Stimulated activated CD4-positive, alpha-beta T cell treated with anti-CD3 and anti-CD28 coated beads, Interleukin-2, amount 100 ng/mL, for 48 hours (primary cell): ENCODE measurements around the gene MIGA2.

ENCODE experiments used
- DNase-seq, 2 donors: peaks; one replicate each; pipeline ENCODE4 v3.0.0-alpha.2; 2020

Gene MIGA2

DNA sequence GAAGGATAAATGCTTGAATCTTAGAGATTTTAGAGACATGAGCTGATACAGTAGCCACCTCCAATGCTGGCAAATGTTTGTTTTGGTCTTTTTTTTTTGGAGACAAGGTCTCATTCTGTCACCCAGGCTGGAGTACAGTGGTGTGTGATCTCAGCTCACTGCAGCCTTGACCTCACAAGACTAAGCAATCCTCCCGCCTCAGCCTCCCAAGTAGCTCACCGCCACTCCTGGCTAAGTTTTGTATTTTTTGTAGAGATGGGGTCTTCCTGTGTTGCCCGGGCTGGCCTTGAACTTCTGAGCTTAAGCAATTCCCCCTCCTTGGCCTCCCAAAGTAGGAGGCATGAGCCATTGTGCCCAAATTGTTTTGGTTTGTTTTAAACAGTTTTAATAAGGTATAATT lies 37.7 kb downstream of the MIGA2 start:
- no peak for DNase-seq

DNA sequence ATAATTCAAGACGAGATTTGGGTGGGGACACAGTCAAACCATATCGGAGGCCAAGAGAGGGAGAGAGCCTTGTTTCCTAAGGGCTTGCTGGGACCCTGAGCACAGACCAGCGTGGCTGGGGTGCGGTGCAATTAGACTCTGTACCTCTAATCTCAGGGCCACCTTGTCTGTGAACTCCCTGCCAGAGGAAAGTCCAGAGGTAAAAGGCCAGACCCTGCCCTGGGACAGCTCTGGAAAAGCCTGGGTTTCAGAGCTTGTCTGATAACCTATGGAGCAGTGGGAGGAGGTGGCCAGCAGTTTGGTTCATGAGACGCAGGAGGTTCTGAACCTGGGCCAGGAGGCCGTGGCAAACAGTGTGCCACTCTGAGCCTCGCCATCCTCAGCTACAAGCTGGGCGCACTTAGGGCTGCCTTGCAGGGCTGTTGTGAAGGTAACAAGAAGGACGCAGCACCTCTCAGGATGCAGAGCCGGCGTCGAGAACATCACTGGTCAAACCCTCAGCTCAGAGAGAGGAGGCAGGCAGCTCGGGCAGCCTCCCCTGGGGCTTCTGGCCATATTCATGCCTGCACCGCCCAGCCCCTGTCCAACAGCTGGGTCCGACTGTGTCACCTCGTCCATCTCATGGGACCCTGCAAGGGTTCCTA lies 39.7 kb downstream of the MIGA2 start:
- no peak for DNase-seq

DNA sequence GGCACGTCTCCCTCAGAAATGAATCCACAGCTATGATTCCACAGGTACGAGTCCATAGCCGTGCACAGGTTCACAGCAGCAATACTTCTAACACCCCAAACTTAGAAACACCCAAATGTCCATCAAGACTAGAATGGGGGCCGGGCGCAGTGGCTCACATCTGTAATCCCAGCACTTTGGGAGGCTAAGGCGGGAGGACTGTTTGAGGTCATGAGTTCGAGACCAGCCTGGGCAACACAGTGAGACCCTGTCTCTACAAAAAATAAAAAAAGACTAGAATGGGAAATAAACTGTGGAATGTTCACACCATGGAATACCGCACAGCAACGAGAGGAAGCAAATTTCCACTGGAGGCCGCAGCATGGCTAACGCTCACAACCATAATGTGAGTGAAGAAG lies 40.2 kb downstream of the MIGA2 start:
- DNase-seq: no peak

DNA sequence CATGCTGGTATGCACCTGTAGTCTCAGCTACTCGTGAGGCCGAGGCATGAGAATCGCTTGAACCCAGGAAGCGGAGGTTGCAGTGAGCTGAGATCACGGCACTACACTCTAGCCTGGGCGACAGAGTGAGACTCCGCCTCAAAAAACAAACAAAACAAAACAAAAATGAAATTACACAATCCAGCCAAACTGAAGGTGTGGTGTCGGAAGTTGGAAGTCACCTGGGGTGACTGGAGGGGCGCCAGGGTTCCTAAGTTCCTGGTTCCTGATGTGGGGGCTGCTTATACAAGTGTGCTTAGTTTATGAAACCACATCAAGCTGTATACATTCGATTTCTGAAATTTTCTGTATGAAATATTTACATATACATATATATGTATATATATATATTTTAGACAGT lies 40.8 kb downstream of the MIGA2 start:
- DNase-seq: no peak

DNA sequence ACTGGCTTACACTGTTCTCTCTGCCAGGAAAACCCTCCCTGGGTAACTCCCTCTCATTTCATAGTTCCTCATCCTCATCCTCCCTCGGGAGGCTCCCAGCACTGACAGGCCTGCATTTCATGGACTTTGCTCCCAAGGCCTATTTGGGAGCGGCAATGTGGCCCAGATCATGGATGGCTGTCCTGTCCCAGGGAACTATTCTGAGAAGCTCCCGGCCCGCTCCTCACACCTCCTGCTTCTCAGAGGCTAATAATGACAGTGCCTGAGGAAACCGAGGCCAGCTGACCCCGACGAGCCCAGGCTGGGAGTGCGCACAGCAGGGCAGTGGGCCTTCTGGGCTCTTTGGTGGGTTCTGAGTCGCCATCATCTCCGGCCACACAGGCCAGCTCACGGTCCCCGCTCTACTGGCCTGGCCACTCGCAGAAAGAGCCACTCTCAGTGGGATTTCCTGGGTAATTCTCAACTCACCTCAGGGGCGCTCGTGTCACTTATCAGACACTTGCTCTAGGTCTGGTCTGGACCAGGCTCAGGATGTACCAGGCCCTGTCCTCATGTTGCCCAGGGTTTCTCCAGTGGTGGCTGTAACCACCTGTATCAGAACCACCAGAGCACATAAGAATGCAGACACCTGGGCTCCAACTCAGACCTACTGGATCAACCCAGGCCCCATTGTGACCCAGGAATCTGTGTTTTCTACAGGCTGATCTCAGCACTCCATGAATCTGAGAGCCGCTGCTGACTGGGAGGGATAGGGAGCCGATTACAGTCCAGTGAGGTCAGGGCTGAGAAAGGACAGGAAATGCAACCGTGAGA lies 42.5 kb downstream of the MIGA2 start:
- DNase-seq: no peak

GRCh38 chr9:129079829-129080228 lies 43.4 kb downstream of the MIGA2 start:
- DNase-seq: no peak

GRCh38 chr9:129080298-129080600 lies 43.8 kb downstream of the MIGA2 start:
- DNase-seq: no peak

- DNase-seq: peak; percentile 97
Observed at GRCh38 chr9:129080601-129081387, 44.4 kb downstream of the MIGA2 start, which contains the start of gene DOLPP1. TSS of gene DOLPP1 (plus strand) at chr9:129081111. CDS start at chr9:129081132, 21 bp downstream.

- peak in 1 of 2 donors; percentile 11 for DNase-seq
Observed at GRCh38 chr9:129081388-129081904, 45.0 kb downstream of the MIGA2 start.

- no peak for DNase-seq
Observed at GRCh38 chr9:129084087-129084486, 47.7 kb downstream of the MIGA2 start.

GRCh38 chr9:129089246-129089645 lies 52.8 kb downstream of the MIGA2 start:
- no peak for DNase-seq

DNA sequence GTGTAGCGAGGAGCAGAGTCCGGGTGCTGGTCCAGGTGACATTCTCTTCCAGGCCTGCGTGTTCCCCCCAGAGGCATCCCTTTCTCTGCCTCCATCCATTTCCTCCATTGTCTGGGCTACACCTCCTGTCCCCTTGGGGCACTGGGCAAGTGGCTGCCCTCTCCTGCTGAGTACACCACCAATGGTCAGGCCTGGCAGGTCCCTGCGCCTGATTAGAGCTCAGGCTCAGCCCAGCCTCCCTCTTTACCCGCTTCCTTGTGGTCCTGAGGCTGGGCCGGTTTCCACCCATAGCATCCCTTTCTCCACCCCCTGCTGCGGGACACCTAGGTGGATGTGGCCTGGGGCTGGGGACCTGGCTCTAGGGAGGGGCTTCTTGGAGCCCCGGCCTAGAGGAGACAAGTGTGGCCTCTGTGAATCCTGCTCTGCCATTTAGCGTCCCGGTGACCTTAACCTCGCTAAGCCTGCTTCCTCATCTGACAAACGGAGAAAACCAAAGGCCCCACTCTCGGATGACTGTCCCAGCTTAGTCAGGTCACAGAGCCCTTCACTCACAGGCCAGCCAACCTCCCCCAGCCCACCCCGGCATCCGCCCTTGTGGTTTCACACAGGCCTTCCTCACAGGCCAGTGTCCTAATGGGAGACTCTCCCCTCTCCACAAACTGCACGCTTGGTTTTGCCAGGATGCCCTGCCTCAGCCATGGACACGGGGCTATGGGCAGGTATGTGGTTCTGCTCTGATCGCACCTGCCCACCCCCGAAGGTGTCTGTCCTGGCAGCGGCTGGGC lies 57.4 kb downstream of the MIGA2 start:
- DNase-seq: no peak

DNA sequence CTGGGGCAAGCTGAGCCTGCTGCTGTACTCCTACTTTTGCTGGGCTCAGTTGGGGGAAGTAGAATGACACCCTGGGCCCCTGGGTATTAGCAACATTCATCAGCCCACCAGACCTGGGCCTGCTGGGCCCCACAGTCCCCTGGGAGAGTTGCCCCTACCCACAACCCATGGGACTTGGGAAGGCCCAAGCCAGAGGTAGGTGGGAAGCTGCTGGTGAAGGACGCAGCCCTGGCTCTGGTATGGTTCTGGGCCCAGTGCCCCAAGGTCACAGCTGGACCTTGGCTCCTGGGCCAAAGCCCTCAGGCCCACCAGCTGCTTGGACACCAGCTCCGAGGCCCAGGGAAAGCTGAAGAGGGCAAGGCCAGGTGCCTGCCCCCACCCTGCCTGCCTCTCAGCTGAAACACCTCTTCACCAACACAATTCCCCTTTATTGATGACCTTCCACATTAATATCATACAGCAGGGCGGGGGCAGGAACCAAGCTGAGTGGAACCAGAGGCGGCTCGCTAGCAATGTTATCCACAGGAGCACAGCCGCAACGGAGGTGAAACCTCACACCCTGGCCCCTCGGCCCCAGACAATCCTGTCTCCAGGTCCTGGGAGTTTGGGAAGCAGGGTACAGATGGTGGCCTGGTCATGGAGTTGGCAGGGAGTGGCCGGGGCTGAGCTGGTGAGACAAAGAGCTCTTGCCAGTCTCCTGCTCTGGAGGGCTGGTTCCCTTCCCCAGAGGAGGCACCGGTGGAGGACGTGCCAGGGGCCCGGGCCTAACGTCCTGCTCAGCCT lies 58.2 kb downstream of the MIGA2 start:
- DNase-seq: no peak

DNA sequence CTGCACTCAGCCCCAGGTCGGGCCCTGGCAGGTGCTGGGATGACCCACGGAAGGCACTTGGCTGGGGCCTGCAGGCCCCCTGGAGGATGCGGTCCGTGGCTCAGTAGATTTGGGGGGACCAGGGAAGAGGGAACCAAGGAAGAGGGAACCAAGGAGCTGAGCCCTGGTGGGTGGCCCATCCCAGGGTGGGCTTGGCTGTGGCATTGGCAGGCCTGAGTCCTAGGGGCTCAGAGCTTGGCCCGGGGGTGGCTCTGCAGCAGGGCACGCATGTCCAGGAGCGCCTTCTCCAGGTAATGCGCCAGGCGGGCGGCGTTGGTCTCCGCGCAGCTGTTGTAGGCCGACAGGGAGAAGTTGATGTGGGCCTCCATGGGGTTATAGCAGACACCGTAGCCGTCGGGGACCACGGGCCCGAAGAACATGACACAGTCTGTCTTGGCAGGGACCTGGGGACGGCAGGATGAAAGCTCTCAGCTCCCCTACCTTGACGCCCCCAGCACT lies 58.8 kb downstream of the MIGA2 start:
- no peak for DNase-seq

DNA sequence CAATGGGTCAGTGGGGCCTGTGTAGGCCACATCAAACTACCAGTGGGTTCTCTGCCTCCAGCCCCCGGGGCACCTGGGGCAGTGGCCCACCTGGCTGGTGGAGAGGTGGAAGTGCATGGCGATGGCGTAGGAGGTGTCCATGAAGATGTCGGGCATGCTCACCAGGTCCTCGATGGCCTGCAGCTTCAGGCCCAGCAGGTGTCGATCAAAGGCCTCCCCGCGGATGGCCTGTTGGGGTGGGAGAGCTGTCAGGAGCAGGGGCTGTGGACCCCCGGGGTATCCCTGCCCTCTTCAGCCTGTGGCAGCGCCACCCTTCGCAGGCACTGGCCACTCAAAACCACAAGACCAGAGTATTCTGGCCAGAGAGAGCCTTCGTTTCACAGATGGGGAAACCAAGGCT lies 59.5 kb downstream of the MIGA2 start:
- DNase-seq: no peak

GRCh38 chr9:129097671-129098306 lies 61.4 kb downstream of the MIGA2 start:
- DNase-seq: no peak

DNA sequence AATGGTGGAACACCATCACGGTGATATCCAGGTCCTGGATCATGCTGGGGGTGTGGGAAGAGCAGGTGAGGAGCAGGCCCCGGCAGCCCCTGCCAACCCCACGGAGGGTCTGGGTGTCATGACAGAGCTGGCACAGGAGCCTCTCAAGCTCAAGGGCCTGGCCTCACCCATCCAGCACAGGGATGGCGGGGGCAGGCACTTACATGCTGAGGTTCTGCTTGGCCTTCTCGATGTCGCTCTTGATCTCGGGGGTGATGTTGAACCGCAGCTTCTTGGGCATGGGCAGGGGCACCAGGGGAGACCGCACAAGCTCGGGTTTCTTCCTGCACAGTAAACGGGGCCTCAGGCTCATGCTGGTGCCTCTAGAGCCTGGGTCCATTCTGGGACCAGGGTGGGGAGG lies 61.9 kb downstream of the MIGA2 start:
- no peak for DNase-seq

DNA sequence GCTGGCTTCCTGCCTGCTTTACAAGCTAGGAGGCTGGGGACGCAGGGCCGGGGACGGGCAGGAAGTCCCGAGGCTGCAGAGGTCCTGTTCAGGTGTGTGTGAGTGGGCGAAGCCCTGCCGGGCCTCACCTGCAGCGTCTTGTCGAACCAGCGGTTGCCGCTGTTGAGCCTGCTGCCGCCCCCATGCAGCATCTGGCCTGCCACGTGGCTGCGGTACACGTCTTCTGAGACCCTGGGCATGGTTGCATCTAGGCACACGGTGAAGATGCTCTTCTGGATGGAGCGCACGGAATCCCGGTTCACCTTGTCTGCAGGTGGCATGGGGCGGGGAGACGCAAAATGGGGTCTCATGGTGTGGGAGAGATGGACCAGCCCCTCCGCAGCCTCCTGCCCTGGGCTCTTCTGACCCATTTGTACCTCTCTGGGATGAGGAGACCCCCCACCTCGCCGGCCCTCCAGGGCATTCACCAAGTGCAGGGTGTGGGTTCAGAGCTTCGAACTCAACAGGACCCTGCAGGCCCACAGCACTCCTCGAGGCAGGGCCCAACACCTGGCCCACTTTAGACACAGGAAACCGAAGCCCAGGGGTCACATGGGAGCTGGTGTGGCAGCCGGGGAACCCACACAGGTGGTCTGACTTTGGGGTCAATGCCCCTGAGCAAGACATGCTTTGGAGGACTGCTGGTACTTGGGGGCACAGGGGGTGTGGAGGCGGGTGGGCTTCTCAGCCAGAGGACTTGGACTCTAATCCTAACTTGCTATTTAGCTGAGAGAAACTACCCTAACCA lies 64.2 kb downstream of the MIGA2 start:
- no peak for DNase-seq

GRCh38 chr9:129101279-129101678 lies 64.9 kb downstream of the MIGA2 start:
- no peak for DNase-seq

DNA sequence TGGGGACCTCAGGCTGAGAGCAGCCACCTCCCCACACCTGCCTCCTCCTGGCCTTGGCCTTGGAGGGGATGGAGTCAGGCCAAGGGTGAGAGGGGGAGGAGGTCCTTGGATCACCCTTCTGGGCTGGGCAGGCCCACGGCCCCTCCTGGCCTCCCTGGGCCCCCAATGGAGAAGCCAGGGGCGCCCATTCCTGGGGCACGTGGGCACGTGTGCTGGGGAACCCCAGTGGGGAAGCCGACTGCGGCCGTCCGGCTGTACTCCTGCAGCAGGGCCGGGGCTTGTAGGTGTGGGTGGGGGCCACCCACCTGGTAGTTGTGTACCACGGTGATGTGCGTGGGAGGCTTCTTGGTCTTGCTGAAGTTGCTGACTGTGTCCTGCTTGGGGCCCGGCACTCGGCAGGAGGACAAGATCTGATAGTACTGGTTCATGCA lies 65.7 kb downstream of the MIGA2 start:
- no peak for DNase-seq
